ENCODE measurements around the gene DDX41. TPM values are rescaled to one million over a fixed set of nuclear protein-coding genes. Genes with fewer than 3 reads are reported as not detected.
A peak's percentile ranks its signal among the peaks of the same experiment; 100 is the strongest.

Gene DDX41
- total and polyA plus RNA-seq, 8 donors, result 54.9 to 263 (median 82.0) TPM

DNA sequence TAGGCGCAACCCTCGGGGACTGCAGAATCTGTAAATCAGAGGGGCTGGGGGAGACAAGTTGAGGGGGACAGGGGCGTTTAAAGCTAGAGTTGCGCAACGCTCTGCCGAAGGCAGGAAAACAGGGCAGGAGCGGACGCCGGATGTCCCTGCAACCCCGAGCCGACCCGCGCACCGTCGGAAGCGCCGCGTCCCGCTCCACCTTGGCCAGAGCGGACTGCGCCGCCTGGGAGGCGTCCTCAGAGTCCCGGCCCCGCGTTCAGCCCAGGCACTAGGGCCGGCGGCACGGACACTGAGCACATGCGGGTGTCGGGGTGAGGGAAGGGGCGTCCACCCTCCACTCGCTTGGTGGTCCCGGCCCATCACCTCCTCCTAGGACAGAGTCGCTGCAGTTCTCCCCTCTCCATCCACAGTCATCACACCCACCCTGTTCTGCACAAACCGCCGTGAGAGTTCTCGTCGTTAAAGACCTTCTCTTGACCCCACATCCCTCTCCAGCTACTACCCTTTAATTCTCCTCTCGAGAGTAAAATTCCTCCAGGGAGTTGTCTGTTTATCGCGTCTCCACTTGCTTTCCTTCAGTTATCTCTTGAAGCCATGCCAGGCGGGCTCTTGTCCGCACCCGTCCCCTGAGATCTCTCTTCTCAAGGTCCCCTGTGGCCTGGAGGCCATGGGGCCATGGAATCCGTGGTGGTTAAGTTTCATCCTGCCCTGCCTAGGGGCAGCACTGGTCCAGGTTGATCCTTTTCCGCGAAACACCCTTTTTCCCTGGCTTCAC lies 18.6 kb downstream of the DDX41 start:
- no peaks in the 10 kb centered on the region for H3K9me3 ChIP-seq
- H3K27me3 ChIP-seq, result no peaks in the 10 kb centered on the region
- TF ChIP-seq EP300 (IDR thresholded peaks at IDR 0.05) (no peak), POLR2A (IDR thresholded peaks at IDR 0.05) (no peak), POLR2AphosphoS5 (IDR thresholded peaks at IDR 0.05) (no peak)
- TF ChIP-seq, protein P1, sequence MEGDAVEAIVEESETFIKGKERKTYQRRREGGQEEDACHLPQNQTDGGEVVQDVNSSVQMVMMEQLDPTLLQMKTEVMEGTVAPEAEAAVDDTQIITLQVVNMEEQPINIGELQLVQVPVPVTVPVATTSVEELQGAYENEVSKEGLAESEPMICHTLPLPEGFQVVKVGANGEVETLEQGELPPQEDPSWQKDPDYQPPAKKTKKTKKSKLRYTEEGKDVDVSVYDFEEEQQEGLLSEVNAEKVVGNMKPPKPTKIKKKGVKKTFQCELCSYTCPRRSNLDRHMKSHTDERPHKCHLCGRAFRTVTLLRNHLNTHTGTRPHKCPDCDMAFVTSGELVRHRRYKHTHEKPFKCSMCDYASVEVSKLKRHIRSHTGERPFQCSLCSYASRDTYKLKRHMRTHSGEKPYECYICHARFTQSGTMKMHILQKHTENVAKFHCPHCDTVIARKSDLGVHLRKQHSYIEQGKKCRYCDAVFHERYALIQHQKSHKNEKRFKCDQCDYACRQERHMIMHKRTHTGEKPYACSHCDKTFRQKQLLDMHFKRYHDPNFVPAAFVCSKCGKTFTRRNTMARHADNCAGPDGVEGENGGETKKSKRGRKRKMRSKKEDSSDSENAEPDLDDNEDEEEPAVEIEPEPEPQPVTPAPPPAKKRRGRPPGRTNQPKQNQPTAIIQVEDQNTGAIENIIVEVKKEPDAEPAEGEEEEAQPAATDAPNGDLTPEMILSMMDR (IDR thresholded peaks at IDR 0.05), result no peak
- peaks cover 43 to 67% (median 58%) of the 10 kb centered on the region in 4 donors for H3K4me1 ChIP-seq
- WGBS, 5 donors, result 9 to 22% (median 12%) methylated on average over 21 to 48 of the region's 48 CpGs
- peak in 1 of 2 donors; percentile 45 for DNase-seq
- H3K27ac ChIP-seq, result peak overlapping the region; percentile 81 to 97 (median 90)
- H3K4me3 ChIP-seq, result peak overlapping the region; percentile 63 to 85 (median 82)
- intact Hi-C loops (cut with DNase I; ENCODE audit: low total_unique reads), result no loop called here
- peaks cover 0 to under 1% (median 0%) of the 10 kb centered on the region in 4 donors for H3K36me3 ChIP-seq

DNA sequence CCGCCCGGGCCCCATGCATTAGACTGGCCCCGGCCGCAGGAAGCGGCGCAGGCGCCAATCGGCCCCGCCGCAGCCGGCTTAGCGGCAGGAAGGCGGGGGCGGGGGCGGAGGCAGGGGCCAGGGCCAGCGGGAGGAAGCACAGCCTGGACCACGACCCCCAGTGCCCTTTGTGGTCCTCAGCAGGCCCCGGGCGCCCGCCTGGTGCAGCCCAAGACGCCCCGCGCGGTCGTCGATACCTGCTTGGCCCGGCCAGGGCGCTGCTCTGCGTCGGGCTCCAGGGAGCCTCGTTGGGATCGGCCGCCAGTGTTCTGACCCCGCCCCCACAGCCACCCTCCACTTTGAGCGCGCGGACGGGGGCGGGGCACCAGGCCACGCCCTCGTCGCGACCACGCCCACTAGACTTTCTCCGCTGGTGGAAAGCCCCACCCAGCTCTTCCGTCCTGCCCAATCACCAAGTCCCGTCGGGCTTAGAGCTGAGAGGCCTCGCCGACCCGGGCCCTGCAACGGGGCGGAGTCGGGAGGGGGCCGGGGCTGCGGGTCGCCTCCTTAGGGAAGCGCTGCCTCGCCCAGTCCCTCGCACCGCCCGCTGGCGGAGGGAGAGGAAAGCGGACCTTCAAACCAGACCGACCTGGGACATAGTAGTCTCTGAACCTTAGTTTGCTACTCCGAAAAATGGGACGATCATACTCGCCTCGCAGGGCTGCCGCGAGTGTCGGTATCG lies 19.3 kb downstream of the DDX41 start, which contains the start of gene PDLIM7:
Gene PDLIM7, minus strand, starts transcription at position 313 of the 721 bp plus-strand sequence. CDS start 1,092 bp downstream, outside the sequence.
- H3K4me3 ChIP-seq, result peak within 1 kb of the TSS; percentile 63 to 85 (median 82)
- 0 to 1% (median 1%) methylated on average over 42 to 73 of the region's 73 CpGs for WGBS, 5 donors
- no peaks in the 10 kb centered on the region for H3K9me3 ChIP-seq
- peak; percentile 98 to 99 for DNase-seq
- H3K4me1 ChIP-seq, result peaks cover 43 to 75% (median 62%) of the 10 kb centered on the region in 4 donors
- H3K27ac ChIP-seq, result peak within 1 kb of the TSS; percentile 81 to 97 (median 90)
- intact Hi-C loops (cut with DNase I; ENCODE audit: low total_unique reads), result no loop called here
- TF ChIP-seq POLR2A (IDR thresholded peaks at IDR 0.05) (peak in 2 of 4 donors; percentile 53 to 70), POLR2AphosphoS5 (IDR thresholded peaks at IDR 0.05) (peak in 2 of 3 donors; percentile 94 to 95), EP300 (IDR thresholded peaks at IDR 0.05) (no peak)
- TF ChIP-seq, protein P1 (IDR thresholded peaks at IDR 0.05), result peak in 2 of 7 experiments; percentile 9 to 11
- no peaks in the 10 kb centered on the region for H3K27me3 ChIP-seq
- H3K36me3 ChIP-seq, result peaks cover 0 to 5% (median under 1%) of the 10 kb centered on the region in 4 donors

DNA sequence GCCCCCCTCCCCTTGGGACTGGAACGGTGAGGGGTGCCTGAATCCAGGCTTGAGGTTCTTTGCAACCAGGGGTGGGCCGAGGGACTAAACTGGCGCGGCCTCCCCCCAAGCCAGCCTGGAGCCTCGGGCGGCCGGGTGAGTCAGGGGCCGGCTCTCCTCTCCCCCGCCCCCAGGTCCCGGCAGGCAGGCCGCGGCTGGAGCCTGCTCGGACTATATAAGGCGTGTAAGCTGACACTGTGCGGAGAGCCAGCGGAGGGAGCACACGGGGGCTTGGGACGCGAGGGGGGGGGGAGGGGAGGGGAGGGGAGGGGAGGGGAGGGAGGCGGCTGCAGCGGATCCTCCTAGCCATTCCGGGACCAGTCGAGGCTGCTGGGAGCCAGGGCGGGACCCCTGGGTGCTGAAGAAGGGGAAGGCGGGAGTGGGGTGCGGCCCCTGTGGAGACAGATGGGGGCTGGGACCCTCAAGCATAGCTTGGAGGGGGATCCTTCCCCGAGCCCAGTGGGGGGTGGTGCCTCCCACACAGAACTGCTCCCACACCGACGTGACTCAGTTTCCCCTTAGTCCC lies 20.0 kb downstream of the DDX41 start:
- TF ChIP-seq POLR2AphosphoS5 (IDR thresholded peaks at IDR 0.05) (peak in 2 of 3 donors; percentile 47 to 65), EP300 (IDR thresholded peaks at IDR 0.05) (no peak)
- H3K27ac ChIP-seq, result peak overlapping the region; percentile 81 to 97 (median 90)
- intact Hi-C loops (cut with DNase I; ENCODE audit: low total_unique reads), result no loop called here
- WGBS, 5 donors, result 0 to 5% (median 1%) methylated on average over 7 to 29 of the region's 29 CpGs
- H3K9me3 ChIP-seq, result no peaks in the 10 kb centered on the region
- no peaks in the 10 kb centered on the region for H3K27me3 ChIP-seq
- peaks cover 43 to 81% (median 65%) of the 10 kb centered on the region in 4 donors for H3K4me1 ChIP-seq
- peak overlapping the region; percentile 63 to 85 (median 82) for H3K4me3 ChIP-seq
- H3K36me3 ChIP-seq, result peaks cover 4 to 11% (median 7%) of the 10 kb centered on the region in 4 donors
- DNase-seq, result peak; percentile 51 to 94

DNA sequence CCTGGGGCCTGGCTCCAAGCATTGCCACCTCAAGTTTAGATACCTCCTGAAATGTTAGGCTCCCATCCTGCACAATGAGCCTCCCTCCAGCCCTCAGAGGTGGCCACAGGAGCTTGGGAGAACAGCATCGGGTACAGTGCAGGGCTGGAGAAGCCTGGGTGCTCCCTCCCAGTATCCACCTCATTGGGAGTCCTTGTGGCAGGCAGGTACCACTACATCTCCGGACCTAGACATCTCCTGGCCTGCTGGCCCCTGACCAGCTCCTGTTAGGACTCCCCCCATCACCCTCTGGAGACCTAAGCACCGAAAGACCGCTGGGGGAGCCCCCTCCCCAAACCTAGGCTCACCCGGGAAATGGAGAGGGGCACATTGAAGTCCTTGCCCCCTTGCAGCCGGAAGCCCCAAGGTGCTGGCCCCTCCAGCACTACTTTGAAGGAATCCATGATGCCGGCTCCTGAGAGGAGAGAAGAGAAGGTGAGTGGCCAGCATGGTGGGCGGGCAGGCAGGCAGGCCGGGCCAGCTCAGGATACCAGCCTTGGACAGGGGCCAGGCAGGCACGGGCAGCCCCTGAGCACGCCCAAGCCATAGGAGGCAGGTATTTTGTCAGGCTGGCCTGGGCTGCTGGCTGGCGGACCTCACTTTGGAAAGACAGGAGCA lies 20.6 kb downstream of the DDX41 start:
- Histone ChIP-seq H3K4me3 (peak overlapping the region; percentile 63 to 85 (median 82)), H3K27me3 (no peaks in the 10 kb centered on the region), H3K27ac (peak overlapping the region; percentile 60 to 97 (median 90)), H3K4me1 (peaks cover 47 to 83% (median 67%) of the 10 kb centered on the region in 4 donors), H3K9me3 (no peaks in the 10 kb centered on the region), H3K36me3 (peaks cover 4 to 17% (median 13%) of the 10 kb centered on the region in 4 donors)
- peak in 1 of 2 donors; percentile 68 for DNase-seq
- intact Hi-C loops (cut with DNase I; ENCODE audit: low total_unique reads), result no loop called here
- TF ChIP-seq, protein P1 (IDR thresholded peaks at IDR 0.05), result peak in 1 of 7 experiments; percentile 30
- no peak for TF ChIP-seq POLR2AphosphoS5 (IDR thresholded peaks at IDR 0.05)
- TF ChIP-seq POLR2A (IDR thresholded peaks at IDR 0.05), result no peak
- 13 to 33% (median 23%) methylated on average over 6 to 12 of the region's 12 CpGs for WGBS, 5 donors
